CD4-positive, alpha-beta T cell treated with Interleukin-17A for 1 hour (primary cell): ENCODE results near the gene RWDD3.

Experiments used
- DNase-seq: peaks from one replicate; pipeline ENCODE4 v3.0.0-alpha.2; 2020

The RWDD3 gene

GRCh38 chr1:95286479-95286878 lies 52.5 kb downstream of the RWDD3 start:
- no peak for DNase-seq

- DNase-seq = no peak
Measured at GRCh38 chr1:95287081-95287480, 53.1 kb downstream of the RWDD3 start.

GRCh38 chr1:95287825-95288224 lies 53.8 kb downstream of the RWDD3 start:
- DNase-seq = no peak
